ENCODE data around the gene SIGLEC7. TPM values are rescaled to one million over a fixed set of nuclear protein-coding genes. Genes with fewer than 3 reads are reported as not detected.

SIGLEC7 gene
- total RNA-seq, 2 donors from 2014 or later, result not detected

DNA sequence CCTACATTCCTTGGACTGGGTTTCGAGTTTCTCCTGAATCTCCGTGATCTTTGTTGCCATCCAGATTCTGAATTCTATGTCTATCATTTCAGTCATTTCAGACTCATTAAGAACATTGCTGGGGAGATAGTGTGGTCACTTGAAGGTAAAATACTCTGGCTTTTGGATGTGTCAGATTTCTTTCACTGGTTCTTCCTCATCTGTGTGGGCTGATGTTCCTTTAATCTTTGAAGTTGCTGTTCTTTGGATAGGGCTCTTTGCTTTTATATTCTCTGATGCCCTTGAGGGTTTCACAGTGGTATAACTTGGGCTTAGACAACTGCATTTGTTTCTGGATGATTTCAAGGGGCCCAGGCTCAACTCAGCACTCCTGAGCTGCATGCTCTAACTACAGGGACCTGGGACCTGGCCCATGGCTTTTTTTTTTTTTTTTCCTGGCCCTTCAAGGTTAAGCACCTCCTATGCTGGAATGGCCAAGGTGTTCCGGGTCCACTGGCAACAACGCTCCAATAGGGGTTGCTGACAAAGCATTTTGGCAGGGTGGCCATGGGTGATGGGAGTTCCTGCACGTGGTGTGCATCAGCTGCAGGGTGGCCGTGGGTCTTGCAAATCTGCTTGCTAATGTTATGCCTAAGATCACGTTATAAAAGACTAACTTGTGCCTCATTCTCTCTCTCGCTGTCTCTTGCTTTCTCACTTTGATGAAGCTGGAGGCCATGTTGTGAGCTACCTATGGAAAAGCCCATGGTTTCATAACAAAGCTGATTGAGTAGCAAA is 5.9 kb upstream of the SIGLEC7 start:
- WGBS, 2 experiments (ENCODE audit: insufficient coverage in 1 of 2, insufficient read length in 1 of 2), result 91 to 97% methylated on average over 5 to 8 of the region's 8 CpGs
- Mint-ChIP-seq H3K27me3 (ENCODE audit: insufficient read depth) (peaks cover 5% of the 10 kb centered on the region), H3K4me1 (peaks cover 22% of the 10 kb centered on the region), H3K9me3 (no peaks in the 10 kb centered on the region), H3K4me3 (no peak overlapping the region), H3K36me3 (ENCODE audit: low read depth) (no peaks in the 10 kb centered on the region), H3K27ac (no peak overlapping the region)
- Histone ChIP-seq H3K36me3 (ENCODE audit: control insufficient read depth, insufficient read depth, low read length) (no peaks in the 10 kb centered on the region), H3K9me3 (ENCODE audit: control insufficient read depth, low read length) (no peaks in the 10 kb centered on the region), H3K4me1 (ENCODE audit: control insufficient read depth, insufficient read depth, low read length) (no peaks in the 10 kb centered on the region), H3K4me3 (ENCODE audit: low read length) (no peak overlapping the region), H3K27me3 (ENCODE audit: control insufficient read depth, insufficient read depth, low read length, poor library complexity, severe bottlenecking) (no peaks in the 10 kb centered on the region), H3K27ac (ENCODE audit: low read depth, low read length) (no peak overlapping the region), H3K9ac (ENCODE audit: extremely low read depth, low read length, poor library complexity, severe bottlenecking) (no peak overlapping the region)
- peak; percentile 35 for DNase-seq
- TF ChIP-seq, protein P1, sequence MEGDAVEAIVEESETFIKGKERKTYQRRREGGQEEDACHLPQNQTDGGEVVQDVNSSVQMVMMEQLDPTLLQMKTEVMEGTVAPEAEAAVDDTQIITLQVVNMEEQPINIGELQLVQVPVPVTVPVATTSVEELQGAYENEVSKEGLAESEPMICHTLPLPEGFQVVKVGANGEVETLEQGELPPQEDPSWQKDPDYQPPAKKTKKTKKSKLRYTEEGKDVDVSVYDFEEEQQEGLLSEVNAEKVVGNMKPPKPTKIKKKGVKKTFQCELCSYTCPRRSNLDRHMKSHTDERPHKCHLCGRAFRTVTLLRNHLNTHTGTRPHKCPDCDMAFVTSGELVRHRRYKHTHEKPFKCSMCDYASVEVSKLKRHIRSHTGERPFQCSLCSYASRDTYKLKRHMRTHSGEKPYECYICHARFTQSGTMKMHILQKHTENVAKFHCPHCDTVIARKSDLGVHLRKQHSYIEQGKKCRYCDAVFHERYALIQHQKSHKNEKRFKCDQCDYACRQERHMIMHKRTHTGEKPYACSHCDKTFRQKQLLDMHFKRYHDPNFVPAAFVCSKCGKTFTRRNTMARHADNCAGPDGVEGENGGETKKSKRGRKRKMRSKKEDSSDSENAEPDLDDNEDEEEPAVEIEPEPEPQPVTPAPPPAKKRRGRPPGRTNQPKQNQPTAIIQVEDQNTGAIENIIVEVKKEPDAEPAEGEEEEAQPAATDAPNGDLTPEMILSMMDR (conservative IDR thresholded peaks at IDR 0.05), result no peak

DNA sequence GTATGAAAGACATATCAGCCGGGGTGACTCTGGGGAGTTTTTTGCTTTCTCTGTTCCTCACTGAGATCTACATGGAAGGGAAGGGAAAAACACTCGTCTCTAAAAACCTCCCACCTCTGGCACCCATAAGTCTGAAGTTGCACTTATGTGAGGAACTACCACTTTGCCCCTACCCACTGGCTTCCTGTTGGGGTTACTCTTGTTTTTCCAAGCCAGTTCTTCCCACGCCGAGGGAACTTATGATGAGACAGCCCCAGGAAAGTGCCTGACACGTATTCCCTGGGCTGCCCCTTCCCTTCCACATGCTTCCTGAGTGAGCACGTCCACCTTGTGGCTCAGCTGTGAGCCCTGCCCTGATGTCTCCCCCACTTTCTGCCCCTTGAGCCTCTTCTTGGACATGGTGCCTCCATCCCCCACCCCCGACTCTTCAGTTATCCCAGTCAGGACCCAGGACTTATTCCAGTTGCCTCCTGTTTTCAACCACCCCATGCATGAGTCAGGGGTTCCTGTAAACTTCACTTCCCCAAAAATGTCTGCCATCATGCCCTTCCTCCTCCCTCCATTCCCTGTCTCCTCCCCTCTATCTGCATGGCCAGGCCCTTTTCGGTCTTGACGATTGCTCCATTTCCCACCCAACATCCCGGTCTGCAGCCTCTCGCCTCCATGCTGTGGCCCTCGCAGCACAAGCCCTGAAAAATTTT is 5.1 kb upstream of the SIGLEC7 start:
- no peaks in the 10 kb centered on the region for H3K36me3 ChIP-seq (ENCODE audit: control insufficient read depth, insufficient read depth, low read length)
- no peak overlapping the region for H3K27ac ChIP-seq (ENCODE audit: low read depth, low read length)
- DNase-seq, result peak; percentile 52
- H3K4me1 ChIP-seq (ENCODE audit: control insufficient read depth, insufficient read depth, low read length), result no peaks in the 10 kb centered on the region
- no peak overlapping the region for H3K9ac ChIP-seq (ENCODE audit: extremely low read depth, low read length, poor library complexity, severe bottlenecking)
- H3K9me3 ChIP-seq (ENCODE audit: control insufficient read depth, low read length), result no peaks in the 10 kb centered on the region
- H3K4me3 Mint-ChIP-seq, result no peak overlapping the region
- peaks cover 22% of the 10 kb centered on the region for H3K4me1 Mint-ChIP-seq
- H3K27me3 Mint-ChIP-seq (ENCODE audit: insufficient read depth), result peaks cover 8% of the 10 kb centered on the region
- 90 to 91% methylated on average over 10 to 12 of the region's 12 CpGs for WGBS, 2 experiments (ENCODE audit: insufficient coverage in 1 of 2, insufficient read length in 1 of 2)
- TF ChIP-seq, protein P1 (conservative IDR thresholded peaks at IDR 0.05), result no peak
- no peak overlapping the region for H3K4me3 ChIP-seq (ENCODE audit: low read length)
- H3K36me3 Mint-ChIP-seq (ENCODE audit: low read depth), result no peaks in the 10 kb centered on the region
- H3K27me3 ChIP-seq (ENCODE audit: control insufficient read depth, insufficient read depth, low read length, poor library complexity, severe bottlenecking), result no peaks in the 10 kb centered on the region
- H3K27ac Mint-ChIP-seq, result peak overlapping the region; percentile 60
- no peaks in the 10 kb centered on the region for H3K9me3 Mint-ChIP-seq

DNA sequence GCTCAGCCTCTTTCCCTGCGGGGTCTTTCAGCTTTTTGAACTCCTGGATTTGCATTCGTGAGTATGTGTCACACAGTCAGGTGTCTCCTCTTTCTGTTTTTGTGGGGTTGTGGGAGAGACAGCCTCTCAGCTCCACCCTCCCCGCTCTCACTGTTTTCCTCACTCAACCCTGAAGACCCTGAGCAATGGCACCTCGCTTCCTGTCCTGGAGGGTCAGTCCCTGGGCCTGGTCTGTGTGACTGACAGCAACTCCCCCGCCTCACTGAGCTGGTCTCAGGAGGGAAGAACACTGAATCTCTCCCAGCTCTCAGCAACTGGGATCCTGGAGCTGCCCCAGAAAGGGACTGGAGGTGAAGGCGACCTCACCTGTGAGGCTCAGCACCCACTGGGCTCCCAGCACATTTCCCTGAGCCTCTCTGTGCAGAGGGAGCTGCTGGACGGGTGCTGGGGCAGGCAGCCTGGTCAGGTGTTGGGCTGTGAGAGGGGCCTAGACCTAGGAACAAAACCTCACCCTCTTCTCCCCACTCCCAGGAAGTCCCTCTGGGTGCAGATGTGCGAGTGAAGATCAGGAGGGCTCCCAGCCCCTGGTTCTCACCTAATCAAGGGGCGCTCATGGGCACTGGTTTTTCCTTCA is 4.2 kb upstream of the SIGLEC7 start:
- H3K9me3 ChIP-seq (ENCODE audit: control insufficient read depth, low read length), result no peaks in the 10 kb centered on the region
- Mint-ChIP-seq H3K4me1 (peaks cover 19% of the 10 kb centered on the region), H3K4me3 (no peak overlapping the region), H3K27me3 (ENCODE audit: insufficient read depth) (peaks cover 9% of the 10 kb centered on the region), H3K9me3 (no peaks in the 10 kb centered on the region), H3K27ac (no peak overlapping the region), H3K36me3 (ENCODE audit: low read depth) (no peaks in the 10 kb centered on the region)
- TF ChIP-seq, protein P1 (conservative IDR thresholded peaks at IDR 0.05), result no peak
- no peak overlapping the region for H3K9ac ChIP-seq (ENCODE audit: extremely low read depth, low read length, poor library complexity, severe bottlenecking)
- no peak overlapping the region for H3K4me3 ChIP-seq (ENCODE audit: low read length)
- no peaks in the 10 kb centered on the region for H3K4me1 ChIP-seq (ENCODE audit: control insufficient read depth, insufficient read depth, low read length)
- H3K36me3 ChIP-seq (ENCODE audit: control insufficient read depth, insufficient read depth, low read length), result no peaks in the 10 kb centered on the region
- no peaks in the 10 kb centered on the region for H3K27me3 ChIP-seq (ENCODE audit: control insufficient read depth, insufficient read depth, low read length, poor library complexity, severe bottlenecking)
- no peak overlapping the region for H3K27ac ChIP-seq (ENCODE audit: low read depth, low read length)
- peak; percentile 58 for DNase-seq
- 95 to 96% methylated on average over 3 to 9 of the region's 9 CpGs for WGBS, 2 experiments (ENCODE audit: insufficient coverage in 1 of 2, insufficient read length in 1 of 2)
